ENCODE data around the gene YJU2. TPM values are rescaled to one million over a fixed set of nuclear protein-coding genes. Genes with fewer than 3 reads are reported as not detected.

The YJU2 gene
- total RNA-seq, 2 experiments from 2014 or later: 24.8 to 25.5 TPM

DNA sequence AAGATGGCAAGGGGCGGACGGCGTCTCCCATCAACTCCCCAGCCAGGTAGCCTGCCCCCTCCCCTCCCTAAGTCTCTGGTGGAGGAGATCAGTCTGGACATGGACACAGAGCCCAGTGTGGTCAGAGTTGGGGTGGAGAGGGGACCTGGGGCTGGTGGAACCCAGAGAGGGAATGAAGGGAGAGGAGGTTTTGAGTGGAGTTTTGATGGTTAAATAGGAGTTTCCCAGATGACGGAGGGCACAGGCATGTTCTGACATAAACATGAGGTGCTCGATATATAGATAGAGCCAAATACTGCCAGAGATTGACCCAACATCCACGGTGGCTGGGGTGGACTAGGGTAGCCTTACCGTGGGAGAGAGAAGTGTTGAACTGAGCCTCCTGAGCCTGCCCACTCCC, 71.6 kb downstream of the YJU2 start:
- Mint-ChIP-seq H3K9me3 (peaks cover 21% of the 10 kb centered on the region), H3K4me3 (no peak overlapping the region), H3K36me3 (ENCODE audit: low read depth) (peaks cover 24% of the 10 kb centered on the region), H3K4me1 (peaks cover 2% of the 10 kb centered on the region), H3K27ac (no peak overlapping the region), H3K27me3 (no peaks in the 10 kb centered on the region)
- POLR2A ChIA-PET: no interaction called here
- no peak for DNase-seq
- CTCF ChIA-PET: no interaction called here

Other genes starting within 250 kb of the YJU2 start
- 10 to 100 TPM; 33.3 to 40.4 TPM for gene PIAS4, start 239.3 kb upstream of the YJU2 start, total RNA-seq
- 10 to 100 TPM; 39.4 to 47.5 TPM for gene ZBTB7A, start 180.2 kb upstream of the YJU2 start, total RNA-seq
- gene MAP2K2, start 123.0 kb upstream of the YJU2 start, total RNA-seq: 100 to 1,000 TPM; 175 to 202 TPM
- under 1 TPM in 1 of 2 experiments, not detected in 1; 0.07 TPM for gene CREB3L3, start 93.4 kb upstream of the YJU2 start, total RNA-seq
- 10 to 100 TPM; 31.3 to 35.2 TPM for gene SIRT6, start 64.5 kb upstream of the YJU2 start, total RNA-seq
- under 1 TPM; 0.60 to 0.72 TPM for gene ANKRD24, start 64.4 kb upstream of the YJU2 start, total RNA-seq
- 1 to 10 TPM in 1 of 2 experiments, under 1 TPM in 1; 0.27 to 1.2 TPM for gene EBI3, start 17.6 kb upstream of the YJU2 start, total RNA-seq
- gene SHD, start 32.2 kb downstream of the YJU2 start, total RNA-seq: not detected
- gene TMIGD2, start 55.3 kb downstream of the YJU2 start, total RNA-seq: 10 to 100 TPM; 45.4 to 48.7 TPM
- gene FSD1, start 57.5 kb downstream of the YJU2 start, total RNA-seq: 10 to 100 TPM; 12.7 to 17.2 TPM
- 10 to 100 TPM; 10.4 to 11.9 TPM for gene STAP2, start 91.7 kb downstream of the YJU2 start, total RNA-seq
- 10 to 100 TPM; 21.2 to 28.1 TPM for gene MPND, start 96.5 kb downstream of the YJU2 start, total RNA-seq
- gene SH3GL1, start 153.5 kb downstream of the YJU2 start, total RNA-seq: 10 to 100 TPM; 67.7 to 68.2 TPM
- gene CHAF1A, start 155.6 kb downstream of the YJU2 start, total RNA-seq: 10 to 100 TPM; 77.1 to 83.7 TPM
- 10 to 100 TPM; 36.2 to 44.6 TPM for gene UBXN6, start 210.7 kb downstream of the YJU2 start, total RNA-seq
- gene HDGFL2, start 225.2 kb downstream of the YJU2 start, total RNA-seq: 10 to 100 TPM; 58.3 to 62.1 TPM